ENCODE measurements around the gene GRK2. TPM values are rescaled to one million over a fixed set of nuclear protein-coding genes. Genes with fewer than 3 reads are reported as not detected.

GRK2 gene
- total and polyA plus RNA-seq, 2 donors (not counting 1 experiment from before 2014, with no cell fraction given), result 20.1 to 28.9 TPM

GRCh38 chr11:67240576-67241389 is 25.5 kb upstream of the GRK2 start:
- Histone ChIP-seq H3K9ac (ENCODE audit: insufficient read depth, low read length) (peak overlapping the region; percentile 74), H3K4me2 (ENCODE audit: extremely low read depth, insufficient read depth, low read length) (peak overlapping the region; percentile 87), H4K20me1 (ENCODE audit: control insufficient read depth, extremely low read depth, insufficient read depth, low read length) (no peaks in the 10 kb centered on the region), H3K4me1 (ENCODE audit: control insufficient read depth, extremely low read depth, insufficient read depth, low read length) (peaks cover 8% of the 10 kb centered on the region), H2AFZ (ENCODE audit: low read length) (no peak overlapping the region), H3K4me3 (replicated peaks in 1 of 4; ENCODE audit: control extremely low read depth in 1 of 4, insufficient read depth in 1 of 4, low read depth in 3 of 4, low read length in 4 of 4) (peak overlapping the region; percentile 65 to 95 (median 75)), H3K27me3 (ENCODE audit: control insufficient read depth, insufficient read depth, low read length) (no peaks in the 10 kb centered on the region), H3K36me3 (ENCODE audit: control insufficient read depth, insufficient read depth, low read length) (peaks cover 7% of the 10 kb centered on the region), H3K27ac (ENCODE audit: insufficient read depth, low read length) (peak overlapping the region; percentile 95), H3K9me3 (ENCODE audit: control insufficient read depth, insufficient read depth, low read depth, low read length) (no peaks in the 10 kb centered on the region), H3K79me2 (ENCODE audit: control insufficient read depth, insufficient read depth, low read length) (peaks cover 35% of the 10 kb centered on the region)
- DNase-seq (ENCODE audit: low read depth in 2 of 2), result peak; percentile 63 to 70
- TF ChIP-seq EZH2 (IDR thresholded peaks at IDR 0.05; ENCODE audit: low read length, missing control alignments) (no peak), CTCF (conservative IDR thresholded peaks at IDR 0.05 in 1 of 2, IDR thresholded peaks at IDR 0.05 in 1 of 2; ENCODE audit: low read depth in 1 of 2, low read length in 2 of 2) (no peak)

GRCh38 chr11:67242548-67242947 is 23.7 kb upstream of the GRK2 start:
- Histone ChIP-seq H3K4me2 (ENCODE audit: extremely low read depth, insufficient read depth, low read length) (no peak overlapping the region), H3K9ac (ENCODE audit: insufficient read depth, low read length) (no peak overlapping the region), H3K79me2 (ENCODE audit: control insufficient read depth, insufficient read depth, low read length) (peaks cover 35% of the 10 kb centered on the region), H3K4me1 (ENCODE audit: control insufficient read depth, extremely low read depth, insufficient read depth, low read length) (peaks cover 8% of the 10 kb centered on the region), H3K4me3 (replicated peaks in 1 of 4; ENCODE audit: control extremely low read depth in 1 of 4, insufficient read depth in 1 of 4, low read depth in 3 of 4, low read length in 4 of 4) (peak overlapping the region in 2 of 4 experiments; percentile 23 to 77), H3K9me3 (ENCODE audit: control insufficient read depth, insufficient read depth, low read depth, low read length) (no peaks in the 10 kb centered on the region), H4K20me1 (ENCODE audit: control insufficient read depth, extremely low read depth, insufficient read depth, low read length) (no peaks in the 10 kb centered on the region), H3K27ac (ENCODE audit: insufficient read depth, low read length) (no peak overlapping the region), H2AFZ (ENCODE audit: low read length) (no peak overlapping the region), H3K36me3 (ENCODE audit: control insufficient read depth, insufficient read depth, low read length) (peaks cover 15% of the 10 kb centered on the region), H3K27me3 (ENCODE audit: control insufficient read depth, insufficient read depth, low read length) (no peaks in the 10 kb centered on the region)
- no peak for DNase-seq (ENCODE audit: low read depth in 2 of 2)
- TF ChIP-seq EZH2 (IDR thresholded peaks at IDR 0.05; ENCODE audit: low read length, missing control alignments) (no peak), CTCF (conservative IDR thresholded peaks at IDR 0.05 in 1 of 2, IDR thresholded peaks at IDR 0.05 in 1 of 2; ENCODE audit: low read depth in 1 of 2, low read length in 2 of 2) (no peak)

- H3K79me2 ChIP-seq (ENCODE audit: control insufficient read depth, insufficient read depth, low read length), result peaks cover 35% of the 10 kb centered on the region
- peaks cover 15% of the 10 kb centered on the region for H3K36me3 ChIP-seq (ENCODE audit: control insufficient read depth, insufficient read depth, low read length)
- no peak for DNase-seq (ENCODE audit: low read depth in 2 of 2)
- H3K4me2 ChIP-seq (ENCODE audit: extremely low read depth, insufficient read depth, low read length), result no peak overlapping the region
- no peak overlapping the region for H3K9ac ChIP-seq (ENCODE audit: insufficient read depth, low read length)
- H3K4me1 ChIP-seq (ENCODE audit: control insufficient read depth, extremely low read depth, insufficient read depth, low read length), result peaks cover 11% of the 10 kb centered on the region
- TF ChIP-seq EZH2 (IDR thresholded peaks at IDR 0.05; ENCODE audit: low read length, missing control alignments), result no peak
- H3K27me3 ChIP-seq (ENCODE audit: control insufficient read depth, insufficient read depth, low read length), result no peaks in the 10 kb centered on the region
- H3K4me3 ChIP-seq (replicated peaks in 1 of 4; ENCODE audit: control extremely low read depth in 1 of 4, insufficient read depth in 1 of 4, low read depth in 3 of 4, low read length in 4 of 4), result no peak overlapping the region
- no peaks in the 10 kb centered on the region for H4K20me1 ChIP-seq (ENCODE audit: control insufficient read depth, extremely low read depth, insufficient read depth, low read length)
- H3K9me3 ChIP-seq (ENCODE audit: control insufficient read depth, insufficient read depth, low read depth, low read length), result no peaks in the 10 kb centered on the region
- no peak overlapping the region for H3K27ac ChIP-seq (ENCODE audit: insufficient read depth, low read length)
- no peak overlapping the region for H2AFZ ChIP-seq (ENCODE audit: low read length)
Observed at GRCh38 chr11:67243051-67243450, 23.2 kb upstream of the GRK2 start.
